MM.1S (cell line): ENCODE results near the gene RAB6D.
"Not testable (repeated sequence)": the region's sequence is repeated elsewhere in the genome, so short reads cannot be mapped to it uniquely, and the experiment has no call there.

Experiments
- EZH2 ChIP-seq: fragments of 300-600 bp; sonication (generic); optimal IDR thresholded peaks from 2 replicates; pipeline ENCODE3; 2017; ENCODE audit warnings: low read depth, mild to moderate bottlenecking, antibody characterized with exemption, low read length, mixed read lengths
- EZH2phosphoT487 ChIP-seq: fragments of 300-600 bp; sonication (generic); IDR thresholded peaks from 2 replicates; pipeline ENCODE4 v1.6.1; 2018; ENCODE audit warnings: antibody characterized with exemption, low read length
- TF ChIP-seq, protein P1 (sequence below): fragments of 300-600 bp; sonication (generic); IDR thresholded peaks from 2 replicates; pipeline ENCODE4 v1.5.1; 2016; ENCODE audit warnings: antibody characterized with exemption, low read length, mixed read lengths

DNA sequence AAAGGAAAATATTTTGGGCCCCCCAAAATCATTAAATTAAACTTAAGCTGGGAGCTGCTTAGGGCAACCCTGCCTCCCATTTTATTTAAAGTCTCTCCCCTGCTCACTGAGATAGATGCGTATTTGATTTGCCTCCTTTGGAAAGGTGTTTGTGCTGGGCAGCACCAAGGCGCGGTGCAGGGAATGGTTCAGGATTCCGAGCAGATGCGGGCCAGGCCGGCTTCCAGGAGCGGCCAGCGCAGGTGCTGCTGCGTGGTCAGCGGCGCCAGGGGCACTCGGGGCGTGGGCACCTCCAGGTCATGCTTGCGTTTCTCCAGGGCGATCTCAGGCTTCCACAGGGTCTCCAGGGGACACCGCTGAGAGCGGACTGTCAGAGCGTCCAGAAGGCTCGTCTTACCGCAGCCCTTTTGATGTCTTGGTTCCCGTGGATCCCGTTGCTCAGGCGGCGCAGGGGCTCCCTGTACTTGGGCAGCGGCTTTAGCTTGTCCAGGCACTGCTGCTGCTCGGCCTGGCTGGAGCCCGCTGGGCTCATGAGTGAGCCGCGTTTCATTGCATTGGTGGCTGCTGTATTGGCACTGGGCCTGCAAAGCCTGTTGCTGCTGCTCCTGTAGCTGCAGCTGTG is 31.2 kb upstream of the RAB6D start:
- TF ChIP-seq, protein P1, sequence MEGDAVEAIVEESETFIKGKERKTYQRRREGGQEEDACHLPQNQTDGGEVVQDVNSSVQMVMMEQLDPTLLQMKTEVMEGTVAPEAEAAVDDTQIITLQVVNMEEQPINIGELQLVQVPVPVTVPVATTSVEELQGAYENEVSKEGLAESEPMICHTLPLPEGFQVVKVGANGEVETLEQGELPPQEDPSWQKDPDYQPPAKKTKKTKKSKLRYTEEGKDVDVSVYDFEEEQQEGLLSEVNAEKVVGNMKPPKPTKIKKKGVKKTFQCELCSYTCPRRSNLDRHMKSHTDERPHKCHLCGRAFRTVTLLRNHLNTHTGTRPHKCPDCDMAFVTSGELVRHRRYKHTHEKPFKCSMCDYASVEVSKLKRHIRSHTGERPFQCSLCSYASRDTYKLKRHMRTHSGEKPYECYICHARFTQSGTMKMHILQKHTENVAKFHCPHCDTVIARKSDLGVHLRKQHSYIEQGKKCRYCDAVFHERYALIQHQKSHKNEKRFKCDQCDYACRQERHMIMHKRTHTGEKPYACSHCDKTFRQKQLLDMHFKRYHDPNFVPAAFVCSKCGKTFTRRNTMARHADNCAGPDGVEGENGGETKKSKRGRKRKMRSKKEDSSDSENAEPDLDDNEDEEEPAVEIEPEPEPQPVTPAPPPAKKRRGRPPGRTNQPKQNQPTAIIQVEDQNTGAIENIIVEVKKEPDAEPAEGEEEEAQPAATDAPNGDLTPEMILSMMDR: not testable (repeated sequence)
- not testable (repeated sequence) for TF ChIP-seq EZH2phosphoT487, EZH2
